ENCODE data around the gene EIPR1.

EIPR1 gene

DNA sequence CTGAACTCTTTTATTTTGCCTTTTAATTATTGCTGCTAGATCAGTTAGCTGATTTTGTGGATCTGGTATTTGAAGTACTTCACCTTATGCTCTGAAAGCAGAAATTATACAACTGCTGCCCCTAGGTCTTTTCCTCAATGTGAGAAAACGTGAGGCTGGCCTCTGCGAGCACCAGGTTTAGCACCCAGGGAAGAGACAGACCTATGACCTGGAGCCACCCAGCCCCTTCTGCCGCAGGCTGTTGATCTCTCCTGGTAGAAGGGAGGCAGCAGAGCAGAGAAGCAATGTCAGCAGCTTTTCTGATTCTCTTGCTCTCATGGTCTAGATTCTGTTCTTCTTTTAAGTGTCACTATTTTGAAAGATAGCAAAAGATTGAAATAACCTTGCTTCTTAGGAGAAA is 21.8 kb upstream of the EIPR1 start:
- H3K4me1 ChIP-seq (ENCODE audit: control insufficient read depth in 1 of 2, insufficient read depth in 2 of 2, low read length in 2 of 2), result no peaks in the 10 kb centered on the region
- no peak overlapping the region for H3K4me3 ChIP-seq (ENCODE audit: low read depth in 1 of 2, low read length in 2 of 2)
- peaks cover 20 to 49% of the 10 kb centered on the region in 2 donors for H3K36me3 ChIP-seq (ENCODE audit: control insufficient read depth in 1 of 2, insufficient read depth in 2 of 2, low read length in 2 of 2)
- H3K27me3 ChIP-seq (ENCODE audit: low read depth, low read length), result no peaks in the 10 kb centered on the region
- no peak overlapping the region for H3K27ac ChIP-seq (ENCODE audit: low read length)
- H3K9me3 ChIP-seq (ENCODE audit: control insufficient read depth in 1 of 2, low read length in 2 of 2), result peaks cover 4 to 17% of the 10 kb centered on the region in 2 donors

DNA sequence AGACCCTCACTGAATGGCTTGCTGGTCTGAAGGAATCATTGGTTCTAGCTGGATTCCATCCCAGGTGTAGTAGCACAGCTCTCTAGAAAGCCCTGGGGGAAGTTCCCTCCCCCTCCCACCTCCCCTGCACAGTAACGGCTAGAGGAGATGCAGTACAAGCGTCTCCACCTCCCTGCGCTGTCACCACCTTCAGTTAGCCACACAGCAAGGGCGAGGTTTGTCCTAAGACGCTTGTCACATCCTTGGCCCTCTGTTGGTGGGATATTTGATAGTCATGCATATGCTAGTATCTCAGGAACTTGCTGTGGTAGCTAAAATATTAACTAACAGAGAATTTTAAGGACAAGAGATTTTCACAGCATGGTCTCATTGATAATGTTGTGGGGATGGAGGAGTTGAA is 21.2 kb upstream of the EIPR1 start:
- H3K27ac ChIP-seq (ENCODE audit: low read length), result no peak overlapping the region
- H3K9me3 ChIP-seq (ENCODE audit: control insufficient read depth in 1 of 2, low read length in 2 of 2), result peaks cover 4 to 17% of the 10 kb centered on the region in 2 donors
- no peak overlapping the region for H3K4me3 ChIP-seq (ENCODE audit: low read depth in 1 of 2, low read length in 2 of 2)
- H3K27me3 ChIP-seq (ENCODE audit: low read depth, low read length), result no peaks in the 10 kb centered on the region
- peaks cover 20 to 53% of the 10 kb centered on the region in 2 donors for H3K36me3 ChIP-seq (ENCODE audit: control insufficient read depth in 1 of 2, insufficient read depth in 2 of 2, low read length in 2 of 2)
- H3K4me1 ChIP-seq (ENCODE audit: control insufficient read depth in 1 of 2, insufficient read depth in 2 of 2, low read length in 2 of 2), result no peaks in the 10 kb centered on the region

- H3K4me1 ChIP-seq (ENCODE audit: control insufficient read depth in 1 of 2, insufficient read depth in 2 of 2, low read length in 2 of 2), result no peaks in the 10 kb centered on the region
- peaks cover 16 to 56% of the 10 kb centered on the region in 2 donors for H3K36me3 ChIP-seq (ENCODE audit: control insufficient read depth in 1 of 2, insufficient read depth in 2 of 2, low read length in 2 of 2)
- no peak overlapping the region for H3K4me3 ChIP-seq (ENCODE audit: low read depth in 1 of 2, low read length in 2 of 2)
- no peaks in the 10 kb centered on the region for H3K27me3 ChIP-seq (ENCODE audit: low read depth, low read length)
- no peak overlapping the region for H3K27ac ChIP-seq (ENCODE audit: low read length)
- peaks cover 4 to 17% of the 10 kb centered on the region in 2 donors for H3K9me3 ChIP-seq (ENCODE audit: control insufficient read depth in 1 of 2, low read length in 2 of 2)
Measured at GRCh38 chr2:3396920-3397559, 19.4 kb upstream of the EIPR1 start.

GRCh38 chr2:3392216-3392615 is 14.6 kb upstream of the EIPR1 start:
- H3K4me1 ChIP-seq (ENCODE audit: control insufficient read depth in 1 of 2, insufficient read depth in 2 of 2, low read length in 2 of 2), result peaks cover 0 to 4% of the 10 kb centered on the region in 2 donors
- no peaks in the 10 kb centered on the region for H3K27me3 ChIP-seq (ENCODE audit: low read depth, low read length)
- H3K9me3 ChIP-seq (ENCODE audit: control insufficient read depth in 1 of 2, low read length in 2 of 2), result peaks cover 4 to 14% of the 10 kb centered on the region in 2 donors
- no peak overlapping the region for H3K27ac ChIP-seq (ENCODE audit: low read length)
- H3K36me3 ChIP-seq (ENCODE audit: control insufficient read depth in 1 of 2, insufficient read depth in 2 of 2, low read length in 2 of 2), result peaks cover 34 to 64% of the 10 kb centered on the region in 2 donors
- H3K4me3 ChIP-seq (ENCODE audit: low read depth in 1 of 2, low read length in 2 of 2), result no peak overlapping the region

GRCh38 chr2:3390041-3390440 is 12.4 kb upstream of the EIPR1 start:
- Histone ChIP-seq H3K27me3 (ENCODE audit: low read depth, low read length) (no peaks in the 10 kb centered on the region), H3K4me1 (ENCODE audit: control insufficient read depth in 1 of 2, insufficient read depth in 2 of 2, low read length in 2 of 2) (peaks cover 0 to 13% of the 10 kb centered on the region in 2 donors), H3K4me3 (ENCODE audit: low read depth in 1 of 2, low read length in 2 of 2) (no peak overlapping the region), H3K9me3 (ENCODE audit: control insufficient read depth in 1 of 2, low read length in 2 of 2) (no peaks in the 10 kb centered on the region), H3K36me3 (ENCODE audit: control insufficient read depth in 1 of 2, insufficient read depth in 2 of 2, low read length in 2 of 2) (peaks cover 29 to 54% of the 10 kb centered on the region in 2 donors), H3K27ac (ENCODE audit: low read length) (no peak overlapping the region)

DNA sequence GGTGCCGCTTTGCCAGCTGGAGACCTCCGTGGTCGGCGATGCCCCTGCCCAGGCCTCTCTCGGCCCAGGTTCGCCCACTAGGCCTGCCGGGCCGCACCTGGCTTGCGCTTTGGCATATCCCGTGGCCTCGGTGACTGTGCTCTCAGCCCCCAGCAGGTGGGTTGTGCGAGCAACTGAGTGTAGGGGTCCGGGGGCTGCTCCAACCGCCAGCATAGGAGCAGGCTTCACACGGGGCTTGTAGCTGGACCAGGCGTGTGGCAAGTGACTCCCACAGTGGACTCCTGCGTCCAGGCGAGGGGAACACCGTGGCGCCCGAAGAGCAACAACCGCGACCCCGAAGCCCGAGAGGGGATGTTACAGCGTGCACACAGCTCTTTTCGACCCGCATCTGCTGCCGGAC is 11.6 kb upstream of the EIPR1 start:
- peaks cover 0 to 13% of the 10 kb centered on the region in 2 donors for H3K4me1 ChIP-seq (ENCODE audit: control insufficient read depth in 1 of 2, insufficient read depth in 2 of 2, low read length in 2 of 2)
- no peaks in the 10 kb centered on the region for H3K27me3 ChIP-seq (ENCODE audit: low read depth, low read length)
- H3K27ac ChIP-seq (ENCODE audit: low read length), result no peak overlapping the region
- peaks cover 29 to 53% of the 10 kb centered on the region in 2 donors for H3K36me3 ChIP-seq (ENCODE audit: control insufficient read depth in 1 of 2, insufficient read depth in 2 of 2, low read length in 2 of 2)
- H3K9me3 ChIP-seq (ENCODE audit: control insufficient read depth in 1 of 2, low read length in 2 of 2), result no peaks in the 10 kb centered on the region
- no peak overlapping the region for H3K4me3 ChIP-seq (ENCODE audit: low read depth in 1 of 2, low read length in 2 of 2)

GRCh38 chr2:3388412-3388738 is 10.8 kb upstream of the EIPR1 start:
- Histone ChIP-seq H3K36me3 (ENCODE audit: control insufficient read depth in 1 of 2, insufficient read depth in 2 of 2, low read length in 2 of 2) (peaks cover 29 to 47% of the 10 kb centered on the region in 2 donors), H3K4me1 (ENCODE audit: control insufficient read depth in 1 of 2, insufficient read depth in 2 of 2, low read length in 2 of 2) (peaks cover 0 to 13% of the 10 kb centered on the region in 2 donors), H3K27ac (ENCODE audit: low read length) (no peak overlapping the region), H3K9me3 (ENCODE audit: control insufficient read depth in 1 of 2, low read length in 2 of 2) (no peaks in the 10 kb centered on the region), H3K4me3 (ENCODE audit: low read depth in 1 of 2, low read length in 2 of 2) (no peak overlapping the region), H3K27me3 (ENCODE audit: low read depth, low read length) (no peaks in the 10 kb centered on the region)

GRCh38 chr2:3387644-3388411 is 10.2 kb upstream of the EIPR1 start:
- peaks cover 29 to 47% of the 10 kb centered on the region in 2 donors for H3K36me3 ChIP-seq (ENCODE audit: control insufficient read depth in 1 of 2, insufficient read depth in 2 of 2, low read length in 2 of 2)
- no peak overlapping the region for H3K4me3 ChIP-seq (ENCODE audit: low read depth in 1 of 2, low read length in 2 of 2)
- no peak overlapping the region for H3K27ac ChIP-seq (ENCODE audit: low read length)
- H3K4me1 ChIP-seq (ENCODE audit: control insufficient read depth in 1 of 2, insufficient read depth in 2 of 2, low read length in 2 of 2), result peaks cover 0 to 13% of the 10 kb centered on the region in 2 donors
- H3K27me3 ChIP-seq (ENCODE audit: low read depth, low read length), result no peaks in the 10 kb centered on the region
- no peaks in the 10 kb centered on the region for H3K9me3 ChIP-seq (ENCODE audit: control insufficient read depth in 1 of 2, low read length in 2 of 2)

DNA sequence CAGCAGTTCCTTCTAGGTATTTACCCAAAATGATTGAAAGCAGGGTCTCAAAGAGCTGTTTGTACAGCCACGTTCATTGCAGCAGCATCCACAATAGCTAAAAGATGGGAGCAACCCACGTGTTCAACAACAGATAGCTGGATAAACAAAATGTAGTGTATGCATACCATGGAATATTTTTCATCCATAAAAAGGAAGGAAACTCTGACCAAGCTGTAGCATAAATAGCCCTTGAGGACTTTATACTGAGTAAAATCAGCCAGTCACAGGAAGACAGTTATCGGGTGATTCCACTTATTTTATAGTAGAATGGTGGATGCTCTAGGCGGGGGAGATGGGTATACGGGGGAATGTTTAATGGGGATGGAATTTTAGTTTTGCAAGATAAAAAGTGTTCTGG is 9.4 kb upstream of the EIPR1 start:
- Histone ChIP-seq H3K9me3 (ENCODE audit: control insufficient read depth in 1 of 2, low read length in 2 of 2) (no peaks in the 10 kb centered on the region), H3K27me3 (ENCODE audit: low read depth, low read length) (no peaks in the 10 kb centered on the region), H3K27ac (ENCODE audit: low read length) (no peak overlapping the region), H3K36me3 (ENCODE audit: control insufficient read depth in 1 of 2, insufficient read depth in 2 of 2, low read length in 2 of 2) (peaks cover 27 to 43% of the 10 kb centered on the region in 2 donors), H3K4me1 (ENCODE audit: control insufficient read depth in 1 of 2, insufficient read depth in 2 of 2, low read length in 2 of 2) (peaks cover 0 to 13% of the 10 kb centered on the region in 2 donors), H3K4me3 (ENCODE audit: low read depth in 1 of 2, low read length in 2 of 2) (no peak overlapping the region)

DNA sequence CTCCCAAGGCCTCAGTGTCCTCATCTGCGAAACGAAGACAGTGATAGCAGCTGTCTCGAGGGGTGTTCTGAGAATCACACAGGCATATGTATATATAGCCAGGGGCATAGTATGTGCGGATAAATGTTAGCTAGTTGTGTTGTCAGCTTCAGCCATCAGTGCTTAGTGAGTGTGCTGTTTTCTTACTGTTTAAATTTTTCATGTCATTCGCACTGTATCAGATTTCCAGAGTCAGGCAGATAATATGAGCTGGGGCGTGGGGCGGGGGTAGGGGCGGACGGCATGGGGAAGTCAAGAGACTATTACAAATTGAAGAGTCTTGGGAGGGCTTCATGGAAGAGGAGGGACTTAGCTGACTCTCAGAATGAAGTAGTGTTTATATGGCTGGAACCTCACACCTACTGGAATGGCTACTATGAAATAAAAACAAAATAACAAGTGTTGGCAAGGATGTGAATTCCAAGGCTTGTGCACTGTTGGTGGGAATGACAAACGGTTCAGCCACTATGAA is 8.9 kb upstream of the EIPR1 start:
- Histone ChIP-seq H3K9me3 (ENCODE audit: control insufficient read depth in 1 of 2, low read length in 2 of 2) (no peaks in the 10 kb centered on the region), H3K27ac (ENCODE audit: low read length) (no peak overlapping the region), H3K36me3 (ENCODE audit: control insufficient read depth in 1 of 2, insufficient read depth in 2 of 2, low read length in 2 of 2) (peaks cover 24 to 38% of the 10 kb centered on the region in 2 donors), H3K27me3 (ENCODE audit: low read depth, low read length) (no peaks in the 10 kb centered on the region), H3K4me1 (ENCODE audit: control insufficient read depth in 1 of 2, insufficient read depth in 2 of 2, low read length in 2 of 2) (peaks cover 0 to 14% of the 10 kb centered on the region in 2 donors), H3K4me3 (ENCODE audit: low read depth in 1 of 2, low read length in 2 of 2) (no peak overlapping the region)

- Histone ChIP-seq H3K9me3 (ENCODE audit: control insufficient read depth in 1 of 2, low read length in 2 of 2) (no peaks in the 10 kb centered on the region), H3K27ac (ENCODE audit: low read length) (peak within 1 kb of the TSS; percentile 86), H3K27me3 (ENCODE audit: low read depth, low read length) (no peaks in the 10 kb centered on the region), H3K4me1 (ENCODE audit: control insufficient read depth in 1 of 2, insufficient read depth in 2 of 2, low read length in 2 of 2) (peaks cover 10 to 28% of the 10 kb centered on the region in 2 donors), H3K4me3 (ENCODE audit: low read depth in 1 of 2, low read length in 2 of 2) (peak within 1 kb of the TSS; percentile 89 to 94), H3K36me3 (ENCODE audit: control insufficient read depth in 1 of 2, insufficient read depth in 2 of 2, low read length in 2 of 2) (peaks cover 0 to 5% of the 10 kb centered on the region in 2 donors)
Measured at GRCh38 chr2:3379647-3380534, 2.3 kb upstream of the EIPR1 start, which contains the start of gene TRAPPC12. Gene TRAPPC12 (plus strand): TSS chr2:3379694. CDS start chr2:3387624, 7,930 bp downstream.
